Measurements from ENCODE around the gene CASTOR1.
A peak's percentile ranks its signal among the peaks of the same experiment; 100 is the strongest.

The CASTOR1 gene

GRCh38 chr22:30250039-30250565 lies 39.2 kb downstream of the CASTOR1 start:
- DNase-seq (ENCODE audit: low read depth): no peak

GRCh38 chr22:30249049-30250038 lies 40.0 kb downstream of the CASTOR1 start:
- no peak for DNase-seq (ENCODE audit: low read depth)
- TF ChIP-seq CTCF (IDR thresholded peaks at IDR 0.05; ENCODE audit: insufficient read depth, low read depth, low read length, missing control alignments): no peak
- no peak overlapping the region for H3K4me3 ChIP-seq (ENCODE audit: low read length)

More at GRCh38 chr22:30250039-30250565, 39.2 kb downstream of the CASTOR1 start:
- no peak for TF ChIP-seq CTCF (IDR thresholded peaks at IDR 0.05; ENCODE audit: insufficient read depth, low read depth, low read length, missing control alignments)
- H3K4me3 ChIP-seq (ENCODE audit: low read length): no peak overlapping the region

GRCh38 chr22:30248484-30248883 lies 40.8 kb downstream of the CASTOR1 start:
- no peak for TF ChIP-seq CTCF (IDR thresholded peaks at IDR 0.05; ENCODE audit: insufficient read depth, low read depth, low read length, missing control alignments)
- no peak overlapping the region for H3K4me3 ChIP-seq (ENCODE audit: low read length)
- no peak for DNase-seq (ENCODE audit: low read depth)

GRCh38 chr22:30247974-30248373 lies 41.3 kb downstream of the CASTOR1 start:
- H3K4me3 ChIP-seq (ENCODE audit: low read length): no peak overlapping the region
- TF ChIP-seq CTCF (IDR thresholded peaks at IDR 0.05; ENCODE audit: insufficient read depth, low read depth, low read length, missing control alignments): no peak
- DNase-seq (ENCODE audit: low read depth): no peak

GRCh38 chr22:30247561-30247960 lies 41.7 kb downstream of the CASTOR1 start:
- DNase-seq (ENCODE audit: low read depth): no peak
- no peak for TF ChIP-seq CTCF (IDR thresholded peaks at IDR 0.05; ENCODE audit: insufficient read depth, low read depth, low read length, missing control alignments)
- no peak overlapping the region for H3K4me3 ChIP-seq (ENCODE audit: low read length)

GRCh38 chr22:30246814-30247376 lies 42.4 kb downstream of the CASTOR1 start:
- peak overlapping the region; percentile 55 for H3K4me3 ChIP-seq (ENCODE audit: low read length)
- TF ChIP-seq CTCF (IDR thresholded peaks at IDR 0.05; ENCODE audit: insufficient read depth, low read depth, low read length, missing control alignments): no peak
- no peak for DNase-seq (ENCODE audit: low read depth)

All from epithelial cell of esophagus (primary cell).